Measurements from ENCODE around the gene VPS29.

The VPS29 gene

GRCh38 chr12:110537605-110538409 lies 35.9 kb upstream of the VPS29 start:
- no peak for DNase-seq (ENCODE audit: low read depth)
- TF ChIP-seq CTCF (IDR thresholded peaks at IDR 0.05; ENCODE audit: low read depth, low read length, missing control alignments): no peak
- in situ Hi-C loops (cut with HindIII; ENCODE audit: low sequenced_read_pairs): loop anchor here (5.0 kb wide), 1 partner anchor 36 kb away; the partner anchor contains the start of genes RAD9B and VPS29
- H3K4me3 ChIP-seq (ENCODE audit: low read depth, low read length): no peak overlapping the region

GRCh38 chr12:110536834-110537604 lies 35.1 kb upstream of the VPS29 start:
- no peak overlapping the region for H3K4me3 ChIP-seq (ENCODE audit: low read depth, low read length)
- no peak for TF ChIP-seq CTCF (IDR thresholded peaks at IDR 0.05; ENCODE audit: low read depth, low read length, missing control alignments)
- no peak for DNase-seq (ENCODE audit: low read depth)
- in situ Hi-C loops (cut with HindIII; ENCODE audit: low sequenced_read_pairs): loop anchor here (5.0 kb wide), 1 partner anchor 35 kb away; the partner anchor contains the start of genes RAD9B and VPS29

DNA sequence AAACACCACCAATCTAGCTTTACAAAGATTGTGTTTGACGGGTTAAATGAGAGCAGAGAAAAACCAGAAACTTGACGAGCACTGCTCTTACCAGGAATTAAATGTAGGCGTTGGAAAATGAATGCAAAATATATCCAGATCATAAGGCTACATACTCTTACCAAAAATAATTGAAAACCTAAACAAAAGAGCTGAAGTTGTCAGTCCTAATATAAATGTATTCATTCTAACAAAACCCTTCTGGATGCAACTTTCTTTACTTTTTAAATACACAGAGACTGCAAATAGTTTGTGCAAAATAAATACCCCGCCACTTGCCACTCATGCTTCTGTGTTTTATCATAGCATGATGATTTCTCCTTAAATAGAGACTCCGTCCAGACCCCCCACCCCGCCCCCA lies 32.9 kb upstream of the VPS29 start:
- TF ChIP-seq CTCF (IDR thresholded peaks at IDR 0.05; ENCODE audit: low read depth, low read length, missing control alignments): no peak
- no peak overlapping the region for H3K4me3 ChIP-seq (ENCODE audit: low read depth, low read length)
- DNase-seq (ENCODE audit: low read depth): no peak
- in situ Hi-C loops (cut with HindIII; ENCODE audit: low sequenced_read_pairs): loop anchor here (5.0 kb wide), 1 partner anchor 33 kb away; the partner anchor contains the start of genes RAD9B and VPS29

DNA sequence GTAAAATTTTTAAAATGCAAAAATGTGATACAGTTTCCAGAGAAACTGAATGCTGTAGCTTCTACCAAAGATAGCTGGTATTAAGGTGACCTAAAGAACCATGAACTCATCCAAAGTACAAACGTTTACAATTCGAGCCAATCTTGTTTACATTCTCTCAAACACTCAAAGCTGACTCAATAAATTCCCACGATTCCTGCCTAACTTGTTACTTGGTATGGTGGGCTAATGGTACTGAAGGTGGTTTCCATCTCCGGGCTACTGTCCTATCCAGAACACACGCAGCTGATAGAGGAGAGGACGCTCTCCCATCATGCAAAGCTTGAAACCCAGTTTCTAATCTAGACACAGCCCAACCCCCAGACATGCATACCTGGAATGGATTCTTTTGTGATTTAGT lies 31.7 kb upstream of the VPS29 start:
- DNase-seq (ENCODE audit: low read depth): no peak
- in situ Hi-C loops (cut with HindIII; ENCODE audit: low sequenced_read_pairs): no loop called here
- no peak overlapping the region for H3K4me3 ChIP-seq (ENCODE audit: low read depth, low read length)
- no peak for TF ChIP-seq CTCF (IDR thresholded peaks at IDR 0.05; ENCODE audit: low read depth, low read length, missing control alignments)

GRCh38 chr12:110532644-110533043 lies 30.7 kb upstream of the VPS29 start:
- H3K4me3 ChIP-seq (ENCODE audit: low read depth, low read length): no peak overlapping the region
- no peak for DNase-seq (ENCODE audit: low read depth)
- in situ Hi-C loops (cut with HindIII; ENCODE audit: low sequenced_read_pairs): no loop called here
- no peak for TF ChIP-seq CTCF (IDR thresholded peaks at IDR 0.05; ENCODE audit: low read depth, low read length, missing control alignments)

- no peak overlapping the region for H3K4me3 ChIP-seq (ENCODE audit: low read depth, low read length)
- no peak for TF ChIP-seq CTCF (IDR thresholded peaks at IDR 0.05; ENCODE audit: low read depth, low read length, missing control alignments)
- in situ Hi-C loops (cut with HindIII; ENCODE audit: low sequenced_read_pairs): no loop called here
- DNase-seq (ENCODE audit: low read depth): peak; percentile 68
Measured at GRCh38 chr12:110531741-110532333, 29.9 kb upstream of the VPS29 start.
